T-helper 9 cell (primary cell): ENCODE measurements around the gene CENATAC.
"Not testable (repeated sequence)": the region's sequence is repeated elsewhere in the genome, so short reads cannot be mapped to it uniquely, and the experiment has no call there.

ENCODE experiments used
- DNase-seq: peaks from one replicate; pipeline ENCODE4 v3.0.0-alpha.2; 2020
- total RNA-seq, 2 donors: gene quantifications; one replicate each; lab custom pipeline; 2026; lab: John Stamatoyannopoulos, UW

CENATAC gene, protein sequence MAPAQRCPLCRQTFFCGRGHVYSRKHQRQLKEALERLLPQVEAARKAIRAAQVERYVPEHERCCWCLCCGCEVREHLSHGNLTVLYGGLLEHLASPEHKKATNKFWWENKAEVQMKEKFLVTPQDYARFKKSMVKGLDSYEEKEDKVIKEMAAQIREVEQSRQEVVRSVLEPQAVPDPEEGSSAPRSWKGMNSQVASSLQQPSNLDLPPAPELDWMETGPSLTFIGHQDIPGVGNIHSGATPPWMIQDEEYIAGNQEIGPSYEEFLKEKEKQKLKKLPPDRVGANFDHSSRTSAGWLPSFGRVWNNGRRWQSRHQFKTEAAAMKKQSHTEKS
- 49.4 to 84.7 reads per million in 2 donors for total RNA-seq

DNA sequence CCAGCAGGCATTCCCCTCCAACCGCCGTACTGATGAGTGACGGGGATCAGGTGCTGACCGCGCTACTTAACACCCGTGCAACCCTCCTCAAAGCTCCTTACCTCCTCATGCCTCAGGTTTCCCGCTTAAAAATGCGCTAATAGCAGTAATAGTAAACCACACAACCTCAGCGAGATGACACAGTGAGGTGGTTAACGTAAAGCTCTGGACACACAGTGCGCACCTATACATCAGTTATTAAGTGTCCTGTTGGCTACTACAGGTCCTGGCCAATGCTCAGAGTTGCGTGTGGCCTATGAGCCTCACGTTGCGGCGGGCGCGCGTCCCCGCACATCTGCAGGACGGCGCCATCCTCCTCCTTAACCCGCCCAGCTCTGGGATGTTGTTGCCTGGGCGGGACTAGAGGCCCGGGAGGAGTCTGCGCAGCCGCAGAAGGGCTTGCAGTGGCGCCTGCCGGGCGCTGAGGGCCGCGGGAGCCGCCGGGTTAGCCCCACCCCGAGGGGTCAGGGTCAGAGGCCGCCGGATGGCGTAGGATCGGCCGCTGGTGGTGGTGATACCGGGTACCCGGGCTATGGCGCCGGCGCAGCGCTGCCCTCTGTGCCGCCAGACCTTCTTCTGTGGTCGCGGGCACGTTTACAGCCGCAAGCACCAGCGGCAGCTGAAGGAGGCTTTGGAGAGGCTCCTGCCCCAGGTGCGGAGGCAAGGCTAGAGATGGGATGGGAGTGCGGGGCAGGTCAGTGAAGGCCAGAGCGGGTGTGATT lies at the start of gene CENATAC:
CENATAC (plus strand) TSS at position 512 of the 761 bp plus-strand sequence; CDS start at position 572, 60 bp downstream.
- DNase-seq = peak; percentile 95

GRCh38 chr11:118953265-118953664 lies 44.7 kb upstream of the CENATAC start:
- no peak for DNase-seq

DNA sequence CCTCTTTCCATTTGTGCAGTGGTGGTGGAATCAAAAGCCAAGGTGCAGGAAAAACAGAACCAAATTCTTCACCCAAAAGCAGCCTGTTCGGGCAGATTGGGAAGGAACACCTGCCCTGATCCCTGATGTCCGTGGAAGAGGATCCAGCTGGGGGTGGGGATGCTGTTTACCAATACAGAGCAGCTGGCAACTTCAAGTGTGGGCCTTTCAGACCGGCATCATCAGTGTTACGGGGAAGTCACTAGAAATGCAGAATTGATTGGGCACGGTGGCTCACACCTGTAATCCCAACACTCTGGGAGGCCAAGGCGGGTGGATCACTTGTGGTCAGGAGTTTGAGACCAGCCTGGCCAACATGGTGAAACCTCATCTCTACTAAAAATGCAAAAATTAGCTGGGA lies 44.0 kb upstream of the CENATAC start:
- DNase-seq = not testable (repeated sequence)

- peak; percentile 92 for DNase-seq
Observed at GRCh38 chr11:118956094-118956846, 41.7 kb upstream of the CENATAC start, which contains the start of gene UPK2. UPK2 (plus strand) TSS chr11:118956298; CDS start chr11:118956351, 53 bp downstream.

- no peak for DNase-seq
Observed at GRCh38 chr11:118956847-118957469, 41.0 kb upstream of the CENATAC start.

- no peak for DNase-seq
Observed at GRCh38 chr11:118957549-118957948, 40.4 kb upstream of the CENATAC start.

DNA sequence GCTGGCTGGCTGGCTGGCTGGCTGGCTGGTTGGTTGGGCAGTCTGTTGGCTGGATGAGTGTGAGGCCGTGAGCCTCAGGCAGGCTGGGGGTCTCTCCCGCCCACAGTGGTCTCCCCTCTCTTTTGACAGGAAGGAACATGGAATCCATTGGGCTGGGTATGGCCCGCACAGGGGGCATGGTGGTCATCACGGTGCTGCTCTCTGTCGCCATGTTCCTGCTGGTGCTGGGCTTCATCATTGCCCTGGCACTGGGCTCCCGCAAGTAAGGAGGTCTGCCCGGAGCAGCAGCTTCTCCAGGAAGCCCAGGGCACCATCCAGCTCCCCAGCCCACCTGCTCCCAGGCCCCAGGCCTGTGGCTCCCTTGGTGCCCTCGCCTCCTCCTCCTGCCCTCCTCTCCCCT lies 40.0 kb upstream of the CENATAC start:
- no peak for DNase-seq

DNA sequence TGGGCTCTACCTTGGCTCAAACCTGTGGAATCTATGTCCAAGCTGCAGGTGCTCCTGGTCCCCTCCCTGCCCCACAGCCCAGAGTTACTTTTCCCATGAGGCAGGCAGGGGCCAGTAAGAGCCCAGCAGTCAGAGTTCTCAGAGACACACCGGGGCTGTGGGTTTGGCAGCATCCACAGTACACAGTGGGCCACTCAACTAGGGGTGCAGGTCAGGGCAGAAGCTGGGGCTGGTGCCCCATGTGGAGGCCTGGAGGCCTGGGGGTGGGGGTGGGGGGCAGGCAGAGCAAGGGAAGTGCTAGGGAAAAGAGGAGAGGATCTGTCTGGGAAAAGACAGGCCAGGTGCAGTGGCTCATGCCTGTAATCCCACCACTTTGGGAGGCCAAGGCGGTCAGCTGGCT lies 39.4 kb upstream of the CENATAC start:
- no peak for DNase-seq

GRCh38 chr11:118961189-118961588 lies 36.7 kb upstream of the CENATAC start:
- DNase-seq = no peak

DNA sequence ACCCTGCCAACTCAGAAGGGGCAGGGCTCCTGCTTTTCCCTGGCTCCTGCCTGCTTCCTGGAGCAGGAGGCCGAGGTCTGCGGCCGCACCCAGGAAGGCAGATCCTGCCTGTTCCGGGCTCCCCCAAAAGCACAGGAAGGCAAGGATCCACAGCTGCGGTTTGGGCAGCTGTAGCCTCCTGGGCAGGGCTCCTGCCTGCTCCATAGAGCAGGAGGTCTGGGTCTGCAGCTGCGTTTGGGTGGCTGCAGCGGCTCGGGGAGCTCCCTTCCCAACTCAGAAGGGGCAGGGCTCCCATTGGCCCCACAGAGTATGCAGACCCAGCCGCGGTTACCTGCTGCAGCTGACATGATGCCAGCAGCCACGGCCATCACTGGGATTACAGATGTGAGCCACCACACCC lies 36.3 kb upstream of the CENATAC start:
- no peak for DNase-seq

GRCh38 chr11:118969508-118969907 lies 28.4 kb upstream of the CENATAC start:
- DNase-seq = not testable (repeated sequence)

DNA sequence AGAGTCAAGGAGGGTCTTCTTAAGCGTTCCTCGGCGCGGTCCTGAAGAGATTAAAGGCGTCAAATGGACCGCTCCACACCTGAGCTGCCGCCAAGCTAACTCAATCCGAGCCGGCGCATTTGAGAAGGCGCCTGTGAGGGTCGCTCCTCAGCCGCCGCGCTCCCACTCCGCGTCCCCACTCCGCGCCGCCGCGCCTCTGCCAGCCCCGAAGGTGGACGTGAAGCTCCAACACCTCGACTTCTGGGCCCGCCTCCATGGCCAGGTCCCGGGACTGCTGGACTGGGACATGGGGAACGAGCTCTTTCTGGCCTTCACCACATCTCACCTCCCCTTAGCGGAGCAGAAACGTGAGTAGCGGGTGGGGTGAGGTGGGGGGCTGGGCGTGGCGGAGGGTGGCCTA lies 26.3 kb upstream of the CENATAC start, which contains the start of gene FOXR1:
FOXR1 (plus strand) TSS at position 116 of the 400 bp plus-strand sequence; CDS start at position 287, 171 bp downstream.
- no peak for DNase-seq

DNA sequence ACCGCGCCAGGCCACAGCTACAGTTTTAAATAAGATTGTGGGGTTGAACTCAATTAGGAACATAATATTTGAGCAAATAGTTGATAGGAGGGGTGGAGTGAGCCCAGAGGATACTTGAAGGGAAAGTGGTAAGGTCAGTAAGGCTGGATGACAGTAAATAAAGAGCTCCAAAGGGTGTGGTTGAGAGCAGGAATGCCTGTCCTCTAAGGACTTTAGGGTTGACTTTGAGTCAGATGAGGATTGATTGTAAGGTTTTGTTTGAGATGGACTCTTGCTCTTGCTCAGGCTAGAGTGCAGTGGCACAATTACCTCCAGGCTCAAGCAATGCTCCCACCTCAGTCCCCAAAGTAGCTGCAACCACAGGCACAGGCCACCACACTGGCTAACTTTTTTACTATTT lies 24.0 kb upstream of the CENATAC start:
- DNase-seq = no peak

- DNase-seq = no peak
Observed at GRCh38 chr11:118975771-118976709, 21.9 kb upstream of the CENATAC start.

- no peak for DNase-seq
Observed at GRCh38 chr11:118979434-118979833, 18.5 kb upstream of the CENATAC start.

- DNase-seq = no peak
Observed at GRCh38 chr11:118980191-118980881, 17.6 kb upstream of the CENATAC start.

DNA sequence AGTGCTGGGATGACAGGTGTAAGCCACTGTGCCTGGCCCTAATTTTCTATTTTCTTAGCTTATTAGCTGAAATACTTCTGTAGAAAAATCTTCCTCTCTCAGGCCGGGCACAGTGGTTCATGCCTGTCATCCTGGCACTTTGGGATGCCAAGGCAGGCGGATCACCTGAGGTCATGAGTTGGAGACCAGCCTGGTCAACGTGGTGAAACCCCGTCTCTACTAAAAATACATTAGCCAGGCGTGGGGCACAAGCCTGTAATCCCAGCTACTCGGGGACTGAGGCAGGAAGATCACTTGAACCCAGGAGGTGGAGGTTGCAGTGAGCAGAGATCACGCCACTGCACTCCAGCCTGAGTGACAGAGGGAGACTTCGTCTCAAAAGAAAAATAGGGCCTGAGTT lies 13.6 kb upstream of the CENATAC start:
- not testable (repeated sequence) for DNase-seq

- DNase-seq = no peak
Observed at GRCh38 chr11:118984825-118985224, 13.1 kb upstream of the CENATAC start.

- DNase-seq = no peak
Observed at GRCh38 chr11:118988280-118988679, 9.7 kb upstream of the CENATAC start.

DNA sequence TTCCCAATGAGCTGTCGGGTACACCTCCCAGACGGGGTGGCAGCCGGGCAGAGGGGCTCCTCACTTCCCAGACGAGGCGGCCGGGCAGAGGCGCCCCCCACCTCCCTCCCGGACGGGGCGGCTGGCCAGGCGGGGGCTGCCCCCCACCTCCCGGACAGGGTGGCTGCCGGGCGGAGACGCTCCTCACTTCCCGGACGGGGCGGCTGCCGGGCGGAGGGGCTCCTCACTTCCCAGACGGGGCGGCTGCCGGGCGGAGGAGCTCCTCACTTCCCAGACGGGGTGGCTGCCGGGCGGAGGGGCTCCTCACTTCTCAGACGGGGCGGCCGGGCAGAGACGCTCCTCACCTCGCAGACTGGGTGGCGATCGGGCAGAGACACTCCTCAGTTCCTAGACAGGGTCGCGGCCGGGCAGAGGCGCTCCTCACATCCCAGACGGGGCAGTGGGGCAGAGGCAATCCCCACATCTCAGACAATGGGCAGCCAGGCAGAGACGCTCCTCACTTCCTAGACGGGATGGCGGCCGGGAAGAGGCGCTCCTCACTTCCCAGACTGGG lies 6.4 kb upstream of the CENATAC start:
- not testable (repeated sequence) for DNase-seq
